K562 (cell line): ENCODE measurements around the gene LRRC59. TPM values are rescaled to one million over a fixed set of nuclear protein-coding genes. Genes with fewer than 3 reads are reported as not detected.

ENCODE experiments used
- ATAC-seq: fragments of 200-7000 bp; cut with Tn5 transposase; 3 replicates; pipeline ENCODE4 v1.9.1; 2020; ENCODE audit warnings: moderate library complexity
- BruUV-seq: library from RNA; stranded (reverse); fragments of 400-500 nt; replicated peaks from 2 replicates; lab custom pipeline; 2021; lab: Mats Ljungman, UMichigan
- CTCF ChIA-PET: fragments of 300-600 bp; formaldehyde crosslinking; extraction: SDS; loops from one replicate; lab custom pipeline; 2021; ENCODE audit warnings: low intra/inter-chr PET ratio; lab: Yijun Ruan, JAX
- POLR2A ChIA-PET: fragments of 300-600, 350-650 bp; sonication (Branson Sonifier 250); formaldehyde crosslinking; extraction: SDS; loops from one replicate; lab custom pipeline; 2021; ENCODE audit warnings: antibody characterized with exemption, inconsistent platforms; lab: Yijun Ruan, JAX
- DNase-seq, 4 experiments: peaks; one replicate each; pipeline versions ENCODE4 v3.0.0 to v3.0.0-alpha.2; 2011 to 2018; ENCODE audit warnings: low spot score in 3 of 4, mixed read lengths in 3 of 4; ENCODE audit errors: extremely low read depth in 1 of 4
- FAIRE-seq: peaks from 2 replicates; lab custom pipeline; 2011; peaks lifted over from hg19 to GRCh38; lab: Jason Lieb, UNC
- H2AFZ ChIP-seq: 2 replicates; pipeline ENCODE4 v1.6.0; 2011; ENCODE audit warnings: low read depth, low read length, control low read depth, inconsistent platforms
- H3K27ac ChIP-seq: fragments of 200-600 bp; 3 replicates; pipeline ENCODE4 v1.8.0; 2011; ENCODE audit warnings: low read depth, mild to moderate bottlenecking, control low read depth, inconsistent platforms, low read length, moderate library complexity, mixed read lengths; ENCODE audit errors: extremely low read depth
- H3K27me3 ChIP-seq, 2 experiments: fragments of 300-600 bp in 1 of 2; 2 replicates in 1 of 2; 3 replicates in 1 of 2; pipeline versions ENCODE4 v1.6.0 to v1.8.0; 2011; ENCODE audit warnings: inconsistent platforms in 2 of 2, low read length in 2 of 2, mild to moderate bottlenecking in 1 of 2, mixed read lengths in 1 of 2, moderate library complexity in 1 of 2; ENCODE audit not compliant: control insufficient read depth in 2 of 2, insufficient read depth in 2 of 2
- H3K36me3 ChIP-seq: fragments of 300-600 bp; 3 replicates; pipeline ENCODE4 v1.8.0; 2011; ENCODE audit warnings: mild to moderate bottlenecking, low read length, inconsistent platforms; ENCODE audit not compliant: control insufficient read depth, insufficient read depth
- H3K4me1 ChIP-seq, 2 experiments: fragments of 200-600 bp in 1 of 2; replicated peaks in 1 of 2; 2 replicates in 1 of 2; 3 replicates in 1 of 2; pipeline versions ENCODE4 v1.5.1 to v1.8.0; 2011; ENCODE audit warnings: inconsistent platforms in 2 of 2, low read length in 2 of 2, mild to moderate bottlenecking in 1 of 2, mixed read lengths in 1 of 2, moderate library complexity in 1 of 2; ENCODE audit not compliant: control insufficient read depth in 2 of 2, insufficient read depth in 2 of 2
- H3K4me2 ChIP-seq: 2 replicates; pipeline ENCODE4 v1.6.1; 2011; ENCODE audit warnings: low read length, control low read depth, inconsistent platforms, mixed read lengths; ENCODE audit not compliant: insufficient read depth
- H3K4me3 ChIP-seq: fragments of 200-600 bp; sonication (generic), shearing (Covaris generic); 2 replicates; pipeline ENCODE4 v1.5.1; 2016; ENCODE audit warnings: control low read depth, inconsistent platforms
- H3K79me2 ChIP-seq: fragments of 200-600 bp; 3 replicates; pipeline ENCODE4 v1.8.0; 2011; ENCODE audit warnings: low read length, inconsistent platforms; ENCODE audit not compliant: control insufficient read depth, insufficient read depth
- H3K9ac ChIP-seq, 2 experiments: 2 replicates each; pipeline versions ENCODE4 v1.6.0 to v1.6.1; 2011; ENCODE audit warnings: low read depth in 2 of 2, low read length in 2 of 2, control low read depth in 1 of 2, inconsistent platforms in 1 of 2, mild to moderate bottlenecking in 1 of 2, mixed read lengths in 1 of 2; ENCODE audit not compliant: insufficient read depth in 1 of 2
- H3K9me1 ChIP-seq: one replicate; pipeline ENCODE4 v1.6.0; 2011; ENCODE audit warnings: inconsistent platforms, mild to moderate bottlenecking, low read length, moderate library complexity; ENCODE audit not compliant: control insufficient read depth, insufficient read depth
- H3K9me3 ChIP-seq: replicated peaks from 2 replicates; pipeline ENCODE4 v1.5.1; 2011; ENCODE audit warnings: low read depth, low read length, inconsistent platforms; ENCODE audit not compliant: control insufficient read depth, insufficient read depth
- H4K20me1 ChIP-seq: replicated peaks from 2 replicates; pipeline ENCODE4 v1.6.1; 2011; ENCODE audit warnings: low read length, inconsistent platforms, mixed read lengths; ENCODE audit not compliant: control insufficient read depth, insufficient read depth
- ATF3 ChIP-seq, 2 experiments: fragments of 450-650 bp in 1 of 2; sonication (generic) in 1 of 2; formaldehyde crosslinking in 1 of 2; IDR thresholded peaks in 1 of 2; conservative IDR thresholded peaks in 1 of 2; 2 replicates each; pipeline versions ENCODE4 v1.6.1 to v1.8.1; 2016 to 2023; ENCODE audit warnings: mild to moderate bottlenecking in 2 of 2, moderate library complexity in 2 of 2, inconsistent platforms in 1 of 2, missing genetic modification reagents in 1 of 2
- CAMTA2 ChIP-seq: fragments of 250-450 bp; sonication (Bioruptor Pico); conservative IDR thresholded peaks from 2 replicates; pipeline ENCODE4 v1.5.1; 2022
- CC2D1A ChIP-seq: fragments of 450-650 bp; IDR thresholded peaks from 2 replicates; pipeline ENCODE4 v1.6.1; 2017; ENCODE audit warnings: mild to moderate bottlenecking
- MXI1 ChIP-seq: IDR thresholded peaks from 2 replicates; pipeline ENCODE4 v1.6.1; 2011; ENCODE audit warnings: low read depth, mild to moderate bottlenecking, improper control_type of control experiment, low read length
- PBX2 ChIP-seq, 2 experiments: IDR thresholded peaks in 1 of 2; conservative IDR thresholded peaks in 1 of 2; 2 replicates each; pipeline ENCODE4 v1.6.1; 2016; ENCODE audit warnings: low read depth in 2 of 2, mild to moderate bottlenecking in 1 of 2, missing compliant biosample characterization in 1 of 2, missing genetic modification characterization in 1 of 2, moderate library complexity in 1 of 2
- SMAD4 ChIP-seq: fragments of 250-450 bp; sonication (Bioruptor Pico); conservative IDR thresholded peaks from 2 replicates; pipeline ENCODE4 v1.8.0; 2021; ENCODE audit warnings: inconsistent platforms, mild to moderate bottlenecking, moderate library complexity
- ZEB2 ChIP-seq: fragments of 450-650 bp; IDR thresholded peaks from 2 replicates; pipeline ENCODE4 v1.6.1; 2016
- ZNF134 ChIP-seq: fragments of 250-450 bp; sonication (Bioruptor Pico); conservative IDR thresholded peaks from 2 replicates; pipeline ENCODE4 v1.4.0; 2020
- ZNF780A ChIP-seq: fragments of 250-450 bp; sonication (Bioruptor Pico); IDR thresholded peaks from 2 replicates; pipeline ENCODE4 v1.5.0; 2021; ENCODE audit warnings: mild to moderate bottlenecking
- WGBS: fragments of 100-300 bp; shearing (Covaris generic); methylation state at CpG from one replicate; pipeline ENCODE4 v1.1.6; 2016; ENCODE audit warnings: low coverage, mixed read lengths; ENCODE audit not compliant: insufficient coverage; ENCODE audit errors: missing lambda C conversion rate; 5-methylcytosine and 5-hydroxymethylcytosine counted together
- in situ Hi-C: fragments of 300-500 bp; cut with MboI; formaldehyde crosslinking; loops from 4 replicates; pipeline ENCODE4 v1.15.0; 2018; ENCODE audit warnings: inconsistent platforms, mixed read lengths
- intact Hi-C: fragments of 100-400 bp; cut with micrococcal nuclease; formaldehyde crosslinking; loops from 2 replicates; pipeline ENCODE4 v1.14.2; 2022
- polyA plus RNA-seq, 8 experiments: library from polyadenylated mRNA; depleted of rRNA in 4 of 8; stranded (reverse) in 5 of 8; unstranded in 3 of 8; fragments of >200 nt; fragmentation: Nextera tagmentation in 2 of 8; fragmentation: Illumina TruSeq in 1 of 8; extraction: Ambion mirVana in 2 of 8; extraction: Trizol in 1 of 8; gene quantifications; 2 replicates each; pipeline versions ENCODE4 v1.2.1 to v1.2.3, GENCODE V29; 2011 to 2014; ENCODE audit warnings: inconsistent platforms in 1 of 8, missing spikeins in 1 of 8
- total RNA-seq, 7 experiments: library from RNA; depleted of rRNA in 6 of 7; stranded (reverse); fragments of >200 nt in 6 of 7; fragmentation: Illumina TruSeq in 2 of 7; extraction: Trizol in 2 of 7; gene quantifications; 2 replicates each; pipeline versions ENCODE4 v1.2.1 to v1.2.3, GENCODE V29; 2011 to 2021; ENCODE audit warnings: low replicate concordance in 1 of 7

LRRC59 gene
- total and polyA plus RNA-seq, 9 of the 15 experiments (the other 6 are each of a cell fraction or from before 2014, with no cell fraction given): 27.8 to 244 (median 154) TPM

GRCh38 chr17:50365165-50365564, 32.2 kb downstream of the LRRC59 start:
- Histone ChIP-seq H3K9me3 (no peaks in the 10 kb centered on the region), H3K4me1 (peaks cover 17 to 28% of the 10 kb centered on the region in 2 experiments), H3K4me3 (no peak overlapping the region), H3K9me1 (no peaks in the 10 kb centered on the region), H3K27me3 (no peaks in the 10 kb centered on the region), H2AFZ (no peak overlapping the region), H3K9ac (no peak overlapping the region; a peak in 1 of 4 replicates), H3K36me3 (peaks cover 63% of the 10 kb centered on the region), H3K27ac (no peak overlapping the region), H4K20me1 (peaks cover 14% of the 10 kb centered on the region), H3K4me2 (no peak overlapping the region), H3K79me2 (peaks cover 3% of the 10 kb centered on the region; the same call in 1 of the 3 replicates)
- 57% methylated on average over 2 of the region's 2 CpGs for WGBS
- no peak for ATAC-seq
- POLR2A ChIA-PET: interaction anchor here (0.6 to 2.3 kb wide), 8 partner anchors 9 to 293 kb away, joined by 3 to 11 read pairs (median 4); partner anchors contain the start of genes EME1, LRRC59 and XYLT2
- no peak for FAIRE-seq
- intact Hi-C loops: no loop called here
- TF ChIP-seq SMAD4 (CRISPR knock-in tag): no peak
- TF ChIP-seq ATF3 (IDR thresholded peaks at IDR 0.05): no peak
- TF ChIP-seq ATF3 (CRISPR knock-in tag; conservative IDR thresholded peaks at IDR 0.05): no peak
- TF ChIP-seq PBX2 (CRISPR knock-in tag; IDR thresholded peaks at IDR 0.05; ENCODE audit: low read depth): no peak
- TF ChIP-seq PBX2 (tag; conservative IDR thresholded peaks at IDR 0.05; ENCODE audit: low read depth): no peak
- no peak for TF ChIP-seq CC2D1A
- no peak for TF ChIP-seq MXI1
- TF ChIP-seq ZEB2: no peak
- TF ChIP-seq ZNF134: no peak
- no peak for TF ChIP-seq ZNF780A (CRISPR knock-in tag)
- no peak for TF ChIP-seq CAMTA2 (CRISPR knock-in tag)
- BruUV-seq: no TSS peak
- DNase-seq: no peak
- CTCF ChIA-PET: no interaction called here
- in situ Hi-C loops: no loop called here
